ENCODE measurements around the gene BDP1. TPM values are rescaled to one million over a fixed set of nuclear protein-coding genes. Genes with fewer than 3 reads are reported as not detected.

The BDP1 gene
- total RNA-seq, 2 experiments from 2014 or later, result 23.7 to 26.6 TPM

- H3K36me3 Mint-ChIP-seq, result peaks cover 3% of the 10 kb centered on the region
- H3K27me3 Mint-ChIP-seq, result no peaks in the 10 kb centered on the region
- POLR2A ChIA-PET, result no interaction called here
Observed at GRCh38 chr5:71582945-71583584, 127.6 kb downstream of the BDP1 start.

GRCh38 chr5:71586052-71586940 lies 130.8 kb downstream of the BDP1 start:
- DNase-seq, result no peak
- Mint-ChIP-seq H3K9me3 (no peaks in the 10 kb centered on the region), H3K27me3 (no peaks in the 10 kb centered on the region), H3K4me3 (peak overlapping the region; percentile 84), H3K4me1 (ENCODE audit: low read depth) (peaks cover 34% of the 10 kb centered on the region), H3K36me3 (peaks cover 2% of the 10 kb centered on the region), H3K27ac (peak overlapping the region; percentile 90)
- ChIA-PET CTCF (interaction anchor here (0.7 to 6.8 kb wide), 4 partner anchors 15 to 690 kb away, joined by 3 to 70 read pairs (median 4); no protein-coding TSS in a partner anchor), POLR2A (interaction anchor here (2.4 kb wide), 1 partner anchor 15 kb away, joined by 16 read pairs; no protein-coding TSS in a partner anchor)
- intact Hi-C loops (cut with micrococcal nuclease), result loop anchor here (5.0 kb wide), 2 partner anchors 129 to 1911 kb away; partner anchors contain the start of genes BDP1 and BTF3

More at GRCh38 chr5:71582945-71583584, 127.6 kb downstream of the BDP1 start:
- no peak for DNase-seq
- CTCF ChIA-PET, result interaction anchor here (1.0 to 2.9 kb wide), 2 partner anchors 18 to 107 kb away, joined by 3 to 10 read pairs; no protein-coding TSS in a partner anchor
- intact Hi-C loops (cut with micrococcal nuclease), result no loop called here
- no peaks in the 10 kb centered on the region for H3K9me3 Mint-ChIP-seq
- H3K4me1 Mint-ChIP-seq (ENCODE audit: low read depth), result peaks cover 6% of the 10 kb centered on the region
- H3K4me3 Mint-ChIP-seq, result no peak overlapping the region
- H3K27ac Mint-ChIP-seq, result no peak overlapping the region

- POLR2A ChIA-PET, result interaction anchor here (0.7 to 2.4 kb wide), 3 partner anchors 14 to 574 kb away, joined by 3 to 16 read pairs (median 4); no protein-coding TSS in a partner anchor
- H3K27ac Mint-ChIP-seq, result peak within 1 kb of the TSS; percentile 90
- intact Hi-C loops (cut with micrococcal nuclease), result loop anchor here (1.0 to 5.0 kb wide), 4 partner anchors 14 to 1910 kb away; partner anchors contain the start of genes BDP1 and BTF3
- H3K9me3 Mint-ChIP-seq, result no peaks in the 10 kb centered on the region
- CTCF ChIA-PET, result interaction anchor here (0.7 to 6.8 kb wide), 5 partner anchors 10 to 689 kb away, joined by 3 to 70 read pairs (median 3); no protein-coding TSS in a partner anchor
- H3K4me1 Mint-ChIP-seq (ENCODE audit: low read depth), result peaks cover 34% of the 10 kb centered on the region
- H3K36me3 Mint-ChIP-seq, result peaks cover 2% of the 10 kb centered on the region
- peak within 1 kb of the TSS; percentile 84 for H3K4me3 Mint-ChIP-seq
- no peaks in the 10 kb centered on the region for H3K27me3 Mint-ChIP-seq
- peak; percentile 98 for DNase-seq
Observed at GRCh38 chr5:71586941-71587765, 131.7 kb downstream of the BDP1 start, which contains the start of gene MCCC2. Gene MCCC2, plus strand, starts transcription at chr5:71587340. Its CDS starts 86 bp downstream, at chr5:71587426.

GRCh38 chr5:71587766-71588532 lies 132.5 kb downstream of the BDP1 start:
- intact Hi-C loops (cut with micrococcal nuclease), result loop anchor here (1.0 to 5.0 kb wide), 4 partner anchors 13 to 1909 kb away; partner anchors contain the start of genes BDP1 and BTF3
- ChIA-PET POLR2A (interaction anchor here (0.7 to 2.4 kb wide), 3 partner anchors 13 to 575 kb away, joined by 3 to 16 read pairs (median 4); no protein-coding TSS in a partner anchor), CTCF (interaction anchor here (0.9 to 6.8 kb wide), 3 partner anchors 10 to 61 kb away, joined by 3 to 70 read pairs (median 3); no protein-coding TSS in a partner anchor)
- Mint-ChIP-seq H3K27ac (peak overlapping the region; percentile 90), H3K9me3 (no peaks in the 10 kb centered on the region), H3K4me3 (peak overlapping the region; percentile 84), H3K36me3 (peaks cover 5% of the 10 kb centered on the region), H3K4me1 (ENCODE audit: low read depth) (peaks cover 37% of the 10 kb centered on the region), H3K27me3 (no peaks in the 10 kb centered on the region)
- peak; percentile 32 for DNase-seq

GRCh38 chr5:71588533-71588885 lies 133.1 kb downstream of the BDP1 start:
- H3K27me3 Mint-ChIP-seq, result no peaks in the 10 kb centered on the region
- no peaks in the 10 kb centered on the region for H3K9me3 Mint-ChIP-seq
- H3K36me3 Mint-ChIP-seq, result peaks cover 5% of the 10 kb centered on the region
- peak overlapping the region; percentile 84 for H3K4me3 Mint-ChIP-seq
- DNase-seq, result no peak
- intact Hi-C loops (cut with micrococcal nuclease), result loop anchor here (5.0 kb wide), 2 partner anchors 131 to 1909 kb away; partner anchors contain the start of genes BDP1 and BTF3
- POLR2A ChIA-PET, result interaction anchor here (2.4 kb wide), 1 partner anchor 12 kb away, joined by 16 read pairs; no protein-coding TSS in a partner anchor
- no peak overlapping the region for H3K27ac Mint-ChIP-seq
- peaks cover 37% of the 10 kb centered on the region for H3K4me1 Mint-ChIP-seq (ENCODE audit: low read depth)
- CTCF ChIA-PET, result interaction anchor here (6.8 kb wide), 1 partner anchor 12 kb away, joined by 70 read pairs; no protein-coding TSS in a partner anchor

- H3K4me1 Mint-ChIP-seq (ENCODE audit: low read depth), result peaks cover 37% of the 10 kb centered on the region
- intact Hi-C loops (cut with micrococcal nuclease), result loop anchor here (5.0 kb wide), 2 partner anchors 133 to 1907 kb away; partner anchors contain the start of genes BDP1 and BTF3
- no peaks in the 10 kb centered on the region for H3K27me3 Mint-ChIP-seq
- ChIA-PET CTCF (interaction anchor here (6.8 kb wide), 1 partner anchor 11 kb away, joined by 70 read pairs; no protein-coding TSS in a partner anchor), POLR2A (interaction anchor here (1.0 kb wide), 1 partner anchor 11 kb away, joined by 7 read pairs; no protein-coding TSS in a partner anchor)
- DNase-seq, result peak; percentile 45
- H3K9me3 Mint-ChIP-seq, result no peaks in the 10 kb centered on the region
- H3K4me3 Mint-ChIP-seq, result no peak overlapping the region
- peak overlapping the region; percentile 36 for H3K27ac Mint-ChIP-seq
- H3K36me3 Mint-ChIP-seq, result peaks cover 8% of the 10 kb centered on the region
Observed at GRCh38 chr5:71589903-71590302, 134.5 kb downstream of the BDP1 start.

GRCh38 chr5:71591100-71591499 lies 135.6 kb downstream of the BDP1 start:
- Mint-ChIP-seq H3K27me3 (no peaks in the 10 kb centered on the region), H3K36me3 (peaks cover 11% of the 10 kb centered on the region), H3K9me3 (no peaks in the 10 kb centered on the region), H3K4me1 (ENCODE audit: low read depth) (peaks cover 37% of the 10 kb centered on the region), H3K27ac (no peak overlapping the region), H3K4me3 (no peak overlapping the region)
- ChIA-PET CTCF (interaction anchor here (0.6 to 6.8 kb wide), 2 partner anchors 10 to 12 kb away, joined by 3 to 70 read pairs; no protein-coding TSS in a partner anchor), POLR2A (no interaction called here)
- no peak for DNase-seq
- intact Hi-C loops (cut with micrococcal nuclease), result no loop called here

- Mint-ChIP-seq H3K4me1 (ENCODE audit: low read depth) (peaks cover 20% of the 10 kb centered on the region), H3K36me3 (peaks cover 32% of the 10 kb centered on the region), H3K27me3 (no peaks in the 10 kb centered on the region), H3K9me3 (no peaks in the 10 kb centered on the region), H3K4me3 (no peak overlapping the region), H3K27ac (no peak overlapping the region)
- DNase-seq, result no peak
- ChIA-PET CTCF (no interaction called here), POLR2A (no interaction called here)
- intact Hi-C loops (cut with micrococcal nuclease), result no loop called here
Observed at GRCh38 chr5:71596169-71596568, 140.7 kb downstream of the BDP1 start.

GRCh38 chr5:71597001-71597400 lies 141.6 kb downstream of the BDP1 start:
- POLR2A ChIA-PET, result no interaction called here
- CTCF ChIA-PET, result interaction anchor here (1.1 kb wide), 1 partner anchor 9 kb away, joined by 3 read pairs; no protein-coding TSS in a partner anchor

GRCh38 chr5:71600783-71601182 lies 145.3 kb downstream of the BDP1 start:
- Mint-ChIP-seq H3K4me1 (ENCODE audit: low read depth) (peaks cover 33% of the 10 kb centered on the region), H3K4me3 (no peak overlapping the region), H3K27me3 (no peaks in the 10 kb centered on the region), H3K27ac (peak overlapping the region; percentile 96), H3K9me3 (no peaks in the 10 kb centered on the region), H3K36me3 (peaks cover 46% of the 10 kb centered on the region)
- CTCF ChIA-PET, result interaction anchor here (0.6 to 2.4 kb wide), 13 partner anchors 12 to 1616 kb away, joined by 3 to 70 read pairs (median 4); partner anchors contain the start of gene MCCC2
- POLR2A ChIA-PET, result interaction anchor here (1.2 to 2.3 kb wide), 4 partner anchors 8 to 33 kb away, joined by 4 to 16 read pairs (median 7); partner anchors contain the start of gene MCCC2
- no peak for DNase-seq
- intact Hi-C loops (cut with micrococcal nuclease), result loop anchor here (1.0 to 10.0 kb wide), 8 partner anchors 13 to 704 kb away; partner anchors contain the start of genes BDP1 and MCCC2

More at GRCh38 chr5:71597001-71597400, 141.6 kb downstream of the BDP1 start:
- DNase-seq, result no peak
- no peak overlapping the region for H3K4me3 Mint-ChIP-seq
- H3K27me3 Mint-ChIP-seq, result no peaks in the 10 kb centered on the region
- intact Hi-C loops (cut with micrococcal nuclease), result no loop called here
- H3K27ac Mint-ChIP-seq, result no peak overlapping the region
- H3K4me1 Mint-ChIP-seq (ENCODE audit: low read depth), result peaks cover 26% of the 10 kb centered on the region
- H3K9me3 Mint-ChIP-seq, result no peaks in the 10 kb centered on the region
- peaks cover 33% of the 10 kb centered on the region for H3K36me3 Mint-ChIP-seq

Data from activated CD4-positive, alpha-beta memory T cell treated with anti-CD3 and anti-CD28 coated beads for 36 hours (primary cell).